GM19351 (cell line): ENCODE measurements around the gene PIGX.
A peak's percentile ranks its signal among the peaks of the same experiment; 100 is the strongest.
"Not testable (repeated sequence)": the region's sequence is repeated elsewhere in the genome, so short reads cannot be mapped to it uniquely, and the experiment has no call there.

Source experiments
- ATAC-seq: cut with Tn5 transposase; IDR thresholded peaks from one replicate; pipeline ENCODE4 v1.9.1; 2021; ENCODE audit warnings: mild to moderate bottlenecking, moderate library complexity; ENCODE audit not compliant: unreplicated experiment

The PIGX gene

GRCh38 chr3:196700801-196701200 is 11.4 kb upstream of the PIGX start:
- ATAC-seq = no peak

GRCh38 chr3:196706327-196706726 is 5.8 kb upstream of the PIGX start:
- no peak for ATAC-seq

- ATAC-seq = no peak
These were observed 5.4 kb upstream of the PIGX start for GRCh38 chr3:196706731-196707130.

GRCh38 chr3:196707566-196707965 is 4.6 kb upstream of the PIGX start:
- ATAC-seq = no peak

- ATAC-seq = no peak
These were observed 3.7 kb upstream of the PIGX start for GRCh38 chr3:196708467-196708866.

- peak; percentile 49 for ATAC-seq
These were observed 587 bp downstream of the PIGX start for GRCh38 chr3:196712514-196713413.

GRCh38 chr3:196717162-196717561 is 5.0 kb downstream of the PIGX start:
- not testable (repeated sequence) for ATAC-seq

GRCh38 chr3:196721097-196721496 is 8.9 kb downstream of the PIGX start:
- no peak for ATAC-seq

GRCh38 chr3:196726788-196727675 is 14.9 kb downstream of the PIGX start:
- no peak for ATAC-seq

- no peak for ATAC-seq
These were observed 23.6 kb downstream of the PIGX start for GRCh38 chr3:196735751-196736150.

- ATAC-seq = no peak
These were observed 24.6 kb downstream of the PIGX start for GRCh38 chr3:196736670-196737374.

GRCh38 chr3:196737655-196738054 is 25.5 kb downstream of the PIGX start:
- no peak for ATAC-seq

GRCh38 chr3:196739671-196740480 is 27.7 kb downstream of the PIGX start, which contains the start of gene PAK2:
Gene PAK2 (plus strand): TSS chr3:196739857. CDS start chr3:196782647, 42,790 bp downstream.
- ATAC-seq = peak; percentile 86

GRCh38 chr3:196740481-196741248 is 28.5 kb downstream of the PIGX start:
- peak; percentile 2 for ATAC-seq

GRCh38 chr3:196741249-196741889 is 29.2 kb downstream of the PIGX start:
- ATAC-seq = no peak

GRCh38 chr3:196743569-196743968 is 31.4 kb downstream of the PIGX start:
- not testable (repeated sequence) for ATAC-seq

- ATAC-seq = no peak
These were observed 36.9 kb downstream of the PIGX start for GRCh38 chr3:196749125-196749524.

- no peak for ATAC-seq
These were observed 41.0 kb downstream of the PIGX start for GRCh38 chr3:196753201-196753600.
